Fibroblast of upper back skin (primary cell): ENCODE measurements around the gene APEX1.
"Not testable (repeated sequence)": the region's sequence is repeated elsewhere in the genome, so short reads cannot be mapped to it uniquely, and the experiment has no call there.

Source experiments
- DNase-seq: peaks from one replicate; pipeline ENCODE4 v3.0.0-alpha.2; 2013

Gene APEX1

DNA sequence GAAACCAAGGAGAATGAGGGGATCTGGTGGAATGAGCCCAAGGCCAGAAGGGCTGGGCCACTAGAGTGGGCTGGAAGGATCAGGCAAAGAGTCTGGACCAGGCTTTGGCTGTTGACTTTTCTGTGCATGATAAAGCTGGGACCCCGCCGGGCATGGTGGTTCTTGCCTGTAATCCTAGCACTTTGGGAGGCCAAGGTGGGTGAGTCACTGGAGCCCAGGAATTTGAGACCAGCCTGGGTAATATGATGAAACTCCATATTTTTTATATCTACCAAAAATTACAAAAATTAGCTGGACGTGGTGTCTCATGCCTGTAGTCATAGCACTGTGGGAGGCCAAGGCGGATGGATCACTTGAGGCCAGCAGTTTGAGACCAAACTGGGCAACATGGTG lies 18.7 kb upstream of the APEX1 start:
- peak; percentile 83 for DNase-seq

DNA sequence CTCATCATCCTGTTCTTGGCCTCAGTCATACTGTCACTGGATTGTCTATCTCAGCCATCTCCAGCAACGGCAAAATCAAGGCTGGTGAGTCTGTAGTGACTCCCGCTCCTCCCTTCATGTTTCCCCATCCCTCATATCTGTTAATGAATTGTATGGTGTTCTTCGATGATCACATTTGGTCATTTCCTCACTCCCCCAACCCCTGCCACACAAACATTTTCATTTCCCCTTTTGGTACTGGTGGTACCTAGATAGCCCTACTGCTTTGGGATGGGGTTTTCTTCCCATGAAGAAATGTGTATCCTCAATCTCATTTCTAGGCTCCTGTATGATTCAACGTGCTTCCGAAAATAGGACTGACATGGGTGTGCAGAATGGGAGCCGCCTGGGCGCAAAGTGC lies 16.4 kb upstream of the APEX1 start:
- DNase-seq, result no peak

DNA sequence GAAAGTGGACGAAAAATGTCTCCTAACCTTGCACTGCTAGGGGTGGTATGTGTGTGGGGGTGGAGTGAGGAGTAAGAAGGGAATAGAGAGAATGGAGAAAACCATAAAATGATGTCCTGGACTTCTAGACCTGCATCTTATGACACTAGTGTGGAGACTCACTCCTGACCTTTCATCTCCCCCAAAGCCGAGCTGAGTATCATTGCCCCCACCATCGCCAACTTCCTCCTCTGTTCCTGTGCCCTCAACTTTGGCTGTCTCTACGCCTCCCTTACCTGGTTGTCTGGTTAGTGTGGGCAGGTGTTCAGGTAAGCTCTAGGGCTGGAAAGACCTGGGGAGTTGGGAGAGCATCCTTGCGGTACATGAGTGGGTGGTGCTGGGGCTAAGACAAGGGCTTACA lies 14.6 kb upstream of the APEX1 start:
- no peak for DNase-seq

DNA sequence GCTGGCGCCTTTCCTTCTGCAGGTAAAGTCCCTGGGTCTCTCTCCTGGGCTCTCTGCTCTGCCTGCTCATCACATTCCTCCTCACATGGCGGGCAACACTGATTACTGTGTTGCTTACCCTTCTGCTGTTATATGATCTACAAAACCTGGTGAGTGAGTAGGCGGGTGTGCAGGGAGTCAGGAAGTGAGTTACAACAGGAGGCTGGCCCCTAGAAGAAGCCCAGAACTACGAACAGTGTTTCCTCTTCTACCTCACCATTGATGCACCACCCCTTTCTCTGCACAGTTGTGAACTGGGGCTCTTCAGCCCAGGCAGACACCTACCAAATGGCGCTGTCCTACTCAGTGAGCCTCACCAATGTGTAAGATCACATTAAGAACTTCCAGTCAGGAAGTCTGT lies 14.1 kb upstream of the APEX1 start:
- no peak for DNase-seq

- DNase-seq, result no peak
Measured at GRCh38 chr14:20441461-20441860, 13.6 kb upstream of the APEX1 start.

DNA sequence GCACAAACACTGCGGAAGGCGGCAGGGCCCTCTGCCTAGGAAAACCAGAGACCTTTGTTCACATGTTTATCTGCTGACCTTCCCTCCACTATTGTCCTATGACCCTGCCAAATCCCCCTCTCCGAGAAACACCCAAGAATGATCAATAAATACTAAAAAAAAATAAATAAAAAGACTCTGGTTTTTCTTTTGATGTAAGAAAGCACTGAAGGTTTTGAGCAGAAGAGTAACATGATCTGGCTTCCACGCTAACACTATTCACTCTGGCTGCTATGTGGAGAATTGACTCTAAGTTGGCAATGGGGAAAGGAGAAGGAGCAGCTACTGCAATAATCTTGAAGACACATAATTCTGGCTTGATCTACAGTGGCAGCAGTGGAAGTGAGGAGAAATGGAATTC lies 11.4 kb upstream of the APEX1 start:
- DNase-seq, result not testable (repeated sequence)

DNA sequence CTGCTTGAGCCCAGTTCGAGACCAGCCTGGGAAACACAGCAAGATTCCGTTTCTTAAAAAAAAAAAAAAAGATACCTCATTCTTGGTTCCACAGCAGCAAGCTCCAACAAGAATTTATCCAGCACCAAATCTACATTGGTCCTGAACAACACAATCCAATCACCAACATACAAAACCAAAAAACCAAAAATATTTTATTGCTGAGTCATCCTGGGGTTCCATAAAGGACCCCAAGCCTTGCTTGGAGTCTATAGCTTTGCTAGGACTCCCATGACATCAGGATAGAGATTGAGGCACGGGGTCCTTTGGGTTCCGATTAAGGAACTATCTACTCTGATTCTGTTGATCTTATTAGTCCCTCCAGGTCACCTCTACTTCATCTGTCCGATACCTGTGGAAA lies 8.1 kb upstream of the APEX1 start:
- no peak for DNase-seq

DNA sequence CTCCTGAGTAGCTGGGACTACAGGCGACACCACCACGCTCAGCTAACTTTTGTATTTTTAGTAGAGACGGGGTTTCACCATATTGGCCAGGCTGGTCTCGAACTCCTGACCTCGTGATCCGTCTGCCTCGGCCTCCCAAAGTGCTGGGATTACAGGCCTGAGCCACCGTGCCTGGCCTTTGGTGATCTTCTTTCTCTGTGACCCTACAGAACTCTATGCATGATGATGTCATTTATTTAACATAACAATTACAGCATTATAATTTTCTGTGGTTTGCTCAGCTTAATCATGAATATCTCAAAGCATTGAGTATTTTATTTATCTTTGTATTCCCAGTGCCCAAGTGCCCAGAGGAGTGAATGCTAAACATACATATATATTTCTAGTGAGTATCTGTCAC lies 2.2 kb upstream of the APEX1 start:
- DNase-seq, result not testable (repeated sequence)

DNA sequence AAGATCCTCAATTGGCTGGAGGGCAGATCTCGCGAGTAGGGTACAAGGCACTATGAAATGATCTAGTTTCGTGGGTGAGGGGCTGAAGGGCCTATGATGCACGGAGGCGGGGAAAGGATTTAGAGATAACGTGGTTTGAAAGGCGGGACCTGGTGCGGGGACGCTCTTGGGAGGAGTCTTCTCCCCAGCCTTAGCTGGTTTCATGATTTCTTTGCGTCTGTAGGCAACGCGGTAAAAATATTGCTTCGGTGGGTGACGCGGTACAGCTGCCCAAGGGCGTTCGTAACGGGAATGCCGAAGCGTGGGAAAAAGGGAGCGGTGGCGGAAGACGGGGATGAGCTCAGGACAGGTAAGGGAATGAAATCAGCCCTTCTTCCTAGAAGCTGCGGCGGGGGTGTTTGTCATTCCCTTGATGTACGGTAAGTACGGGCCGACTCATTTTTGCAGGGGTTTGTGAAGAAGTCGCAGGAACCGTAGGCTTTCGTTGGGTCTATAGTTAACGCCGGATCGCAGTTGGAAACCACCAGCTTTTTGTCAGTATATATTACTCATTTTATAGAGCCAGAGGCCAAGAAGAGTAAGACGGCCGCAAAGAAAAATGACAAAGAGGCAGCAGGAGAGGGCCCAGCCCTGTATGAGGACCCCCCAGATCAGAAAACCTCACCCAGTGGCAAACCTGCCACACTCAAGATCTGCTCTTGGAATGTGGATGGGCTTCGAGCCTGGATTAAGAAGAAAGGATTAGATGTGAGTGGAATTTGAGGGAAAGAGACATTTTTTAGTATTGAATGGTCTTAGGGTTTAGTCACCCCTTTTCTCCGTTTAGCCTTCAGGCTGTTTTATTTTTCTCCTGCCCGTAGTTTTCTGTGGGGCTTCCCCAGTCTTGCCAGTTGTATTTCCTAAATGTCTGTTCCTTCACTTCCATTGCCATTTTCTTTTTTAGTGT lies 602 bp downstream of the APEX1 start:
- DNase-seq, result peak; percentile 33

- DNase-seq, result no peak
Measured at GRCh38 chr14:20456971-20457370, 1.9 kb downstream of the APEX1 start.

DNA sequence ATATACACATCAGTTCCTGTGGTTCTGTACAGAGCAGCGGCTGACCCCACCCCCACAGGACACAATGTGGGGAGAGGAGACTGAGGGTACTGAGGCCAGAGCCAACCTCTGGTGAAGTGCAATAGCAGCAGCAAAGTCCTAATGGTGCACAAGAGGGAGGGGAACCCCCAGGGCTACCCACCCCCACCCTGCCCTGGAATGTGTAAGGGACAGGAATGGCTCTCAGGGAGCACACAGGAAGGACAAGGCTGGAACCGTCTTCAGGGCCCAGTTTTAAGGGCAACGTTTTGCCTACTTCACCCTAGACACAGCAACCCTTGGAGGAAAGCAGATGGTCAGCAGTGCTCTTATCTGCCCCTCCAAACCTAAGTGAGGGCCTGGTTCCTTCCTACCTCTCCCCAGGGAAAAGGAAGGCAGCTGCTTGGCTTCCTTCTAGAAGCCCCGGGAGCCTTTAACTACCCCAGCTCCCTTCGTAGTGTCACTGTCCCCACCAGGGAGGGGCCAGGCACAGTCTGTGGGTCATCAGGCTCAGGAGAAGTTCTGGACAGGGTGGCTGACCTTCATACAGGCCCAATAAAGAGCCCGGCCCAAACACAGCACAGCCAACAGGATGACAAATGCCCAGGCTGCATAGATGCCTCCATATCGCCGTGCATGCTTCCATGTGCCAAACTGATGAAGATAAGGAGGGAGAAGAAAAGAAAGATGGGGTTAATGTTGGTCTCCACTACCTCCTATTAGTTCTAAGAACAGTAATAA lies 3.2 kb downstream of the APEX1 start:
- DNase-seq, result no peak

GRCh38 chr14:20460458-20461224 lies 5.6 kb downstream of the APEX1 start:
- no peak for DNase-seq

DNA sequence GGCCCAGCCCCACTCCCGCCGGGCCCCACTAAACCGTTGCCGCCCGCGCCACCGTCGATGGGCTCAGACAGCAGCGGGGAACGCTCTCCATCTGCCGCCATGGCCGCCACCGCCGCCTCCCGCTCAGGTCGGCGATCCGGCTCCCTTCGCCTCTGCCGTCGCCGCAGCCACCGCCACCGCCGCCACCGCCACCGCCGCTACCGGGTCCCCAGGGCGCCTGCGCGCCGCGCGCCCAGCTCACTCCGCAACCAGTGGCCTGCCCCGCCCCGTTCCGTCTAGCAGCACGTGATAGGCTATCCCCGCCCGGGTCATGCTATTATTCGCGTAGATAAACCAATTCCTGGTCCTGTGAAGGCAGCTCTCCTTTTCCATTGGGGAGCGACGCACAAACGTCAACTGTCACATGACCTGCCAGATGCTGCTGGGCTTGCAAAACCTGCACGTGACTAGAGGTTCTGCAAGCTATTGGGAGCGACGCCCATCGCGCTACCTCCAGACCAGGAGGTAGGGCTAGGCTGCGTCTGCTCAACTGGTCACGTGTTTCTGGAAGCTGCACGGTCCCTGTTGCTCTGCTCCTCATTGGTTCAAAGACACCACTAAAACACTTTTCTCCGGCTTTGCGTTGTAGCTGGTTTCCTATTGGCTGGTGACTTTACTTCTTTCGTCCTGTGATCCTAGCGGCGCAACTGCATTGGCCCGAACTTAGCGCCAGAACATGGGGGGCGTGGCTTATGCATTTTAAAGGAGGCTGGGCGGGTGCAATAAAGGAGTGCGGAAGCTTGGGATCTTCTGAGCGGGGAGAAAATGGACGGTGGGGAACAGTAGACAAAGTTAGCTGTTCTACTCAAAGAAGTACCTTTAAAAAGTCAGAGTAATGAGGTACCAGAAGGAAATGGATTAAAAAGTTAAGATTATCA lies 6.5 kb downstream of the APEX1 start, which contains the start of gene PIP4P1:
TSS of gene PIP4P1 (minus strand) at position 210 of the 917 bp plus-strand sequence. CDS start at position 101, 109 bp downstream.
- DNase-seq, result peak; percentile 100

- no peak for DNase-seq
Measured at GRCh38 chr14:20468764-20469241, 13.8 kb downstream of the APEX1 start.

DNA sequence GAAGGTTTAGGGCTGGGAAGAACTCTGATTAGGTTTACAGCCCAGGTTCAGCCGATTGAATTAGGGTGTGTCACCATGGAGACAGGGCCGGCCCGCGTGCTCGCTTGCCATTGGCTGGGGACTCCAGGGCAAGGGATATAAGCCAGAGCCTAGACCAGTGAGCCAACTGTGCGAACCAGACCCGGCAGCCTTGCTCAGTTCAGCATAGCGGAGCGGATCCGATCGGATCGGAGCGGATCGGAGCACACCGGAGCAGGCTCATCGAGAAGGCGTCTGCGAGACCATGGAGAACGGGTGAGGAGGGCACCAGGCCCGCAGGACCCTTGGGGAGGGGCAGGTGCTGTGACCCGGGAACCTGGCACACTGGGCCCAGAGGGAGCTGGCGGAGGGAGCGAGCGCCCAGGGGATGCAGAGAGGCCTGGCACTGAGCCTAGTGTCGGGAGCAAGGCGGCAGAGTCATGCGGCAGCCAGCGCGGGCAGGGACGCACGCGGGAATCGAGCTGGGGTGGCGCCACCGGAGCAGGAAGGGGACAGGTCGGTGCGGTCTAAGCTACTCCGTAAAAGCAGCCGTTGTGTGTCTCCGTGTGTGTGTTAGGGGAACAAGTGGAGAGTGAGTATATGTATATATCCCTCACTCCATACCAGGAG lies 14.3 kb downstream of the APEX1 start, which contains the start of gene PNP:
TSS of gene PNP (plus strand) at position 165 of the 648 bp plus-strand sequence. CDS start at position 284, 119 bp downstream.
- DNase-seq, result peak; percentile 86

DNA sequence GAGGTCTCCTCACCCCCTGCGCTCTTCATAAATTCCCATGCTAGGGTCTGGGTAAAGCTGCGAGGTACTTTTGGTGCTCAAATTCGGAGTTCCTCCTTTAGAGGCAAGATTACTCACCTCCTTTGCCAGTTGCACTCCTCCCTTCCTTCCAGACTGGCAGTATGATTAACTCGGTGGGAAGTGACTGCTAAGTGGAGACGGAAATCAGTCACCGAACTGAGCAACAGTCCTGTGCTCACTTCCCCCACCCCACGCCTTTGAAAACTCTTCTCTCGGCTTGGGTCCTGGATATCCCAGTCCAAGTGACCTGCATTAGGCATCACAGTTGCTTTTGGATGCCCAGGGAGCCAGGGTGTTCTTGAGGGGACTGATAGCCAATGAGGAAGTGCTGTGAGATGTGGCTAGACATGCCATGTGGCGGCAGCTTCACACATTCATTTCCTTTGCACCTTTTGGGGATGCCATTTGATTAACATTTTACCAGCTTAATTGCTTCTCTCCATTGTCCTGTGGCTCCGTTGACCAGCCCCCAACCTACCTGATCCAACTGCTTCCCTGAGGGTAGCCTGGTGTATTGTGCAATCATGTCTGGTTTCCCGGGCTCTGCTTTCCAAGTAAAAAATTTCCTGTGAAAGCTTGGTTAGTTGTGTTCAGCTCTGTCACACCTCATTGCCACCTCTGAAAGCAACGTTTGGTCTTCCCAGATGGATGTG lies 15.0 kb downstream of the APEX1 start:
- DNase-seq, result peak; percentile 52

DNA sequence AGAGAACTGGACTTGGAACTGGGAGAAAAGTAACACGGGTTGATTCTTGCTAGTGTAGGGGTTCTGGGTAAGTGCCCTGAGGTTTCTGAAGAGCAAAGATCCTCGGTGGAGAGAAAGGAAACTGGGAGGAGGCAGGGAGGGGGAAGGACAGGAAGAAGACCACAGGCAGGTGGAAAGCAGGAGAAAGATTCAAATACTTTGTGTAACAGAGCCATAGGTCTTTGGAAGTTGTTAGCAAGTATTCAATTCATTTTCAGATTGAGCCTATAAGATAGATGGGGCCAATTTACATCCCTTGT lies 15.5 kb downstream of the APEX1 start:
- DNase-seq, result no peak

DNA sequence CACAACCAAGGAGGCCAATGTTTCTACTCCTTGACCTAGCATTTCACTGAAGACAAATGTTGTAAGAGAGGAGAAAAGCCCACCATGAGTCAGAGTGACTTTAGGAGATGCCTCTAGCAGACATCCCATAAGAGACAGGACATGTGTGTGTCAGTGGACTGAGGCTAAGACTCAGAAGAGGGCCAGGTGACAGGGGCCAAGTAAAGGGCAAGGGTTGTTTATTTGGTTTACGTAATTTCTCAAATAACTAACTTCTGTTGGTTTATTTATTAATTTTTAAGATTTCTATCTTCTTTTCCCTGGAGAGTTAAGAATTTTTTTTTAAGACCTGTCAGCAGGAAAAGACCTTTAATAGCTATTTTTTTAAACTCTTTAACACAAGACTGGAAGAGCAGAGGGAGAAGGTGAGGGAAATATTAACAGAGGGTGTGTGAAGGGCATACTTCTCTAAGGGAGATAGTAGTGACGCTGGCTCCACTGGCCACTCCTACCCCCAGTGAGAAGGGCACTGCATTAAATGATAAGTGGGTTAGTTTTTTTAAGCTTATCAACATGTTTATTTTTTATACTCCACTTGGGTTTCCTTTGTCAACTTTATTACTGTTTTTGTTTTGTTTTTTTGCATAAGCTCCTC lies 17.6 kb downstream of the APEX1 start:
- no peak for DNase-seq

DNA sequence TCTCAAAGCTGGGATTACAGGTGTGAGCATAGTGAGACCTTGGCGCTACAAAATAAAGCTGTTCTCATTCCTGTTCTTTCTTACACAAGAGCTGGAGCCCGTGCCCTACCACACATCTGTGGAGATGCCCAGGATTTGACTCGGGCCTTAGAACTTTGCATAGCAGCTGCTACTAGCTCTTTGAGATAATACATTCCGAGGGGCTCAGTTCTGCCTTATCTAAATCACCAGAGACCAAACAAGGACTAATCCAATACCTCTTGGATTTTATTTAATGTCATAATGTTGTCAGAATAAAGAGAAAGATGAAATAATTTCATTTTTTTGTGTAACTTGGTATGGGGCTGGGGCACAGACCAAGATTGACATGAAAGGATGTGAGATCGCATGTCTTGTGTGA lies 21.8 kb downstream of the APEX1 start:
- no peak for DNase-seq

DNA sequence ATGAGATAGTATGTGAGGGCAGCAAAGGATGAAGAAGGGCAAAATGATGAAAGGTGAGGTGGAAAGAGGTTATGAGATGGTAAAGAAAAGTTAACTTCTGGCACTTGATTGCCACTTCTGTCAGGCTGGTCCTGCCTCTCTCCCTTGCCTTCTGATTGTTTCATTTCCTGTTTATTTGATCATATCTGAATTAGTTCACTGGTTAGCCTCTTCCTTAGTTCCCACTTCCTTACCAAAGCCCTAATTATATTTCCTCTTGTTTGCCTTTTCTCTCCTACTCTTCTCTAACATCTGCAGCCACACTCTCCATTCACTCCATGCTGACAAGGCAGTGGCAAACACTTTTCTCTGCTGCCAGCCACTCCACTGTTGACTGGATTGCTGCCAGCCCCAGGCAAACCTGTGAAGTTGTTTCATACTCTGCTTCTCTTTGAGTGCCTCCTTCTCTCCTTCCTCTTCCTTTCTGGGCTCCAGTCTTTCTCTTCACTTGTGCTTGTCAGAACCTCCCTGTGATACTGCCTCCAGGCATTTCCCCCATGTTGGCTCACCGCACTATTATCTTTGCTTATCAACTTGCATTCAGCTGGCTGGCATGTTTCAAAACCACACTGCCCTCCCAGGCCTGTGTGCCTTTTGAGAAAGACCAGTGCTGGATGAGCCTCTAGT lies 22.3 kb downstream of the APEX1 start:
- DNase-seq, result no peak
